ENCODE measurements around the gene BGLAP. TPM values are rescaled to one million over a fixed set of nuclear protein-coding genes. Genes with fewer than 3 reads are reported as not detected.
"Not testable (repeated sequence)": the region's sequence is repeated elsewhere in the genome, so short reads cannot be mapped to it uniquely, and the experiment has no call there.

The BGLAP gene
- total RNA-seq, 2 donors from 2014 or later = 1.8 to 2.3 TPM

- Mint-ChIP-seq H3K4me1 (ENCODE audit: low read depth in 2 of 2) (peaks cover 34 to 36% of the 10 kb centered on the region in 2 donors), H3K9me3 (no peaks in the 10 kb centered on the region), H3K36me3 (peaks cover 28% of the 10 kb centered on the region), H3K27ac (peak overlapping the region; percentile 99), H3K27me3 (no peaks in the 10 kb centered on the region), H3K4me3 (peak overlapping the region; percentile 94)
- ATAC-seq = no peak
- no peak for DNase-seq (ENCODE audit: low spot score)
Observed at GRCh38 chr1:156213644-156213966, 28.4 kb upstream of the BGLAP start.

DNA sequence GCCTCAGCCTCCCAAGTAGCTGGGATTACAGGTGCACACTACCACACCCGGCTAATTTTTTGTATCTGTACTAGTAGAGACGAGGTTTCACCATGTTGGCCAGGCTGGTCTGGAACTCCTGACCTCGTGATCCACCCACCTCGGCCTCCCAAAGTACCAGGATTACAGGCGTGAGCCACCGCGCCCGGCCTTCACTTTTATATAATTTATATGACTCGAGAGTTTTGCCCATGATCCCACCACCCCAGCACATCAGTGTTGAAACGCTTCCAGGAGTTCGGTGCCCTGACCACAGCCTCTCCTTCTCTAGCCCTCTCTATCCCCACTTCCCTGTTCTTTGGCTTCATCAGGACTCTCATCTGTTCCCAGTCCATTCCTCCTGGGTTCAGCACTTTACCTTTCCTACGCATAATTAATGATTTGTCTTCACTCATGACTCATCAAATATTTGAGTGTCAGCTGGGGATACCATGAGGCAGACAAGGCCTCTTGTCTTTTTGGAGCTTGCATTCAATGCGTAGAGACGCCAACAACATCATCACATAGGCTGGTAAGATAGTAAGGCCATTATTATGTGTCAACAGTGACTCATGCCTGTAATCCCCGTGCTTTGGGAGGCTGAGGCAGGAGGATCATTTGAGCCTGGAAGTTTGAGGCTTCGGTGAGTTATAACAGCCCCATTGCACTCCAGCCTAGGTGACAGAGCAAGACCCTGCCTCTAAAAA lies 27.8 kb upstream of the BGLAP start:
- no peak for DNase-seq (ENCODE audit: low spot score)
- H3K9me3 Mint-ChIP-seq = no peaks in the 10 kb centered on the region
- no peaks in the 10 kb centered on the region for H3K27me3 Mint-ChIP-seq
- peak overlapping the region; percentile 94 for H3K4me3 Mint-ChIP-seq
- peak in 1 of 2 donors; percentile 34 for ATAC-seq
- H3K36me3 Mint-ChIP-seq = peaks cover 25% of the 10 kb centered on the region
- peak overlapping the region; percentile 99 for H3K27ac Mint-ChIP-seq
- H3K4me1 Mint-ChIP-seq (ENCODE audit: low read depth in 2 of 2) = peaks cover 31 to 35% of the 10 kb centered on the region in 2 donors

DNA sequence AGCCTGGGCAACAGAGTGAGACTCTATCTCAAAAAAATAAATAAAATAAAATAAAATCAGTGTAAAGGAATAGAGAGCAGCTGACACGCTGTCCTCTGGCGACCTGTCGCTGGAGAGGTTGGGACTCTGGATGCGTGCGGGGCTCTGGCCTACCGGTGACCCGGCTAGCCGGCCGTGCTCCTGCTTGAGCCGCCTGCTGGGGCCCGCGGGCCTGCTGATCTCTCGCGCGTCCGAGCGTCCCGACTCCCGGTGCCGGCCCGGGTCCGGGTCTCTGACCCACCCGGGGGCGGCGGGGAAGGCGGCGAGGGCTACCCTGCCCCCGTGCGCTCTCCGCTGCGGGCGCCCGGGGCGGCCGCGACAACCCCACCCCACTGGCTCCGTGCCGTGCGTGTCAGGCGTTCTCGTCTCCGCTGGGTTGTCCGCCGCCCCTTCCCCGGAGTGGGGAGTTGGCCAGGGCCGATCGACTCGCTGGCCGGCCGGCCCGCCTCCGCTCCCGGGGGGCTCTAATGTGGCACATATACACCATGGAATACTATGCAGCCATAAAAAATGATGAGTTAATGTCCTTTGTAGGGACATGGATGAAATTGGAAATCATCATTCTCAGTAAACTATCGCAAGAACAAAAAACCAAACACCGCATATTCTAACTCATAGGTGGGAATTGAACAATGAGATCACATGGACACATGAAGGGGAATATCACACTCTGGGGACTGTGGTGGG lies 25.5 kb upstream of the BGLAP start:
- not testable (repeated sequence) for DNase-seq (ENCODE audit: low spot score); H3K27me3 Mint-ChIP-seq; H3K4me3 Mint-ChIP-seq; ATAC-seq; H3K9me3 Mint-ChIP-seq
- peak overlapping the region; percentile 99 for H3K27ac Mint-ChIP-seq
- peaks cover 38% of the 10 kb centered on the region for H3K36me3 Mint-ChIP-seq
- peaks cover 44 to 50% of the 10 kb centered on the region in 2 donors for H3K4me1 Mint-ChIP-seq (ENCODE audit: low read depth in 2 of 2)

DNA sequence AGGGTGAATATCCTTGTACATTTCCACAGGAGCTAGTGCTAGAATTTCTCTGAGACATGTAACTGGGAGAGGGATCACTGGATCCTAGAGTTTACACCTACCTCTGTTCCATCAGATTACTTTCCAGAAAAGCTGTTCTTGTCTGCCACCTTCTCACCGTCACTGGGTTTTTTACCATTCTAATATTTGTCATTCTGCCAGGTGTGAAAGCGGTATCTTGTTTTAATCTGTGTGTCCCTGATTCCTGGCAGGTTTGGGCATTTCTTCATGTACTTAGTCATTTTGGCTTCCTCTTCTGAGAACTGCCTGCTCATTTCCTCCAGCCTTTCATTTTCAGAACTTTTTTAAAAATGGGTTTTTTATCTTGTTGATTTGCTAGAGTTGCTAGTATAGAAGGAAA lies 24.1 kb upstream of the BGLAP start:
- Mint-ChIP-seq H3K36me3 (peaks cover 42% of the 10 kb centered on the region), H3K4me1 (ENCODE audit: low read depth in 2 of 2) (peaks cover 47 to 52% of the 10 kb centered on the region in 2 donors), H3K27ac (peak overlapping the region; percentile 92 to 99), H3K4me3 (peak overlapping the region; percentile 87), H3K27me3 (no peaks in the 10 kb centered on the region), H3K9me3 (peaks cover 5% of the 10 kb centered on the region)
- DNase-seq (ENCODE audit: low spot score) (peak; percentile 72), ATAC-seq (peak; percentile 69 to 79)

DNA sequence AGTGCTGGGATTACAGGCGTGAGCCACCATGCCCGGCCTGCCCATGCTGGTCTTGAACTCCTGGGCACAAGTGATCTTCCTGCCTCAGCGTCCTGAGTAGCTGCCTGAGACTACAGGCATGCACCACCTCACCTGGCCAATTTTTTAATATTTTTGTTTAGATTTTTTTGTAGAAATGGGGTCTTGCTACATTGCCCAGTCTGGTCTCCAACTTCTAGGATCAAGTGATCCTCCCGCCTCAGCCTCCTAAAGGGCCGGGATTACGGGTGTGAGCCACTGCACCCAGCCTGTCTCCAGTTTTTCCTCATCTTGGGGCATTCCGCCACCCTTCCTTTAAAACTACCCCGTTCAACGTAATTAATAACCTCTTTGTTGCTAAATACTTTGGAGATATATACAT lies 21.8 kb upstream of the BGLAP start:
- no peak for DNase-seq (ENCODE audit: low spot score)
- peaks cover 49 to 56% of the 10 kb centered on the region in 2 donors for H3K4me1 Mint-ChIP-seq (ENCODE audit: low read depth in 2 of 2)
- peak overlapping the region; percentile 92 for H3K27ac Mint-ChIP-seq
- H3K9me3 Mint-ChIP-seq = peaks cover 5% of the 10 kb centered on the region
- no peak for ATAC-seq
- peak overlapping the region; percentile 33 for H3K4me3 Mint-ChIP-seq
- H3K36me3 Mint-ChIP-seq = peaks cover 45% of the 10 kb centered on the region
- no peaks in the 10 kb centered on the region for H3K27me3 Mint-ChIP-seq

DNA sequence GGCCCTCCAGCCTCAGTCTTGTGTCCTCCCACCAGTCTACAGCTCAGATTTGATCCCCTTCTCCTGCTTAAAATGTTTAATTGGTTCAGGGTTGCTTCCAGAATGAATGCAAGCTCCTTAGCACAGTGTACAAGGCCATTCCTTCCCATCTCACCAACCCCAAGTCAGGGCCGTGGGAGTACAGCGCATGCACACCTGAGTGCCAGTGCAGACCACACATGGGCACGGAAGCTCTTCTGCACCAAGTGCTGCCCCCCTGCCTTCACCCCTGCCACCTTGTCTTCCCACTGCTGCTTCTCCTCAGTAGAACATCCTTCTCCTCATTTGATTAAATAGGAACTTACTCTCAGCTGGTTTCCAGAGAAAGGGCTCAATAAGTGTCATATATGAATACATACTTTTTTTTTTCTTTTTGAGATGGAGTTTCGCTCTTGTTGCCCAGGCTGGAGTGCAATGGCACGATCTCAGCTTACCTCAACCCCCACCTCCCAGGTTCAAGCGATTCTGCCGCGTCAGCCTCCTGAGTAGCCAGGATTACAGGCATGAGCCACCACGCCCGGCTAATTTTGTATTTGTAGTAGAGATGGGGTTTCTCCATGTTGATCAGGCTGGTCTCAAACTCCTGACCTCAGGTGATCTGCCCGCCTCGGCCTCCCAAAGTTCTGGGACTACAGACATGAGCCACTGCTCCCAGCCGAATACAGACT lies 19.8 kb upstream of the BGLAP start:
- Mint-ChIP-seq H3K36me3 (peaks cover 56% of the 10 kb centered on the region), H3K27me3 (no peaks in the 10 kb centered on the region), H3K4me1 (ENCODE audit: low read depth in 2 of 2) (peaks cover 59 to 67% of the 10 kb centered on the region in 2 donors), H3K27ac (peak overlapping the region; percentile 92), H3K4me3 (peak overlapping the region; percentile 73), H3K9me3 (peaks cover 5% of the 10 kb centered on the region)
- DNase-seq (ENCODE audit: low spot score) (no peak), ATAC-seq (no peak)

DNA sequence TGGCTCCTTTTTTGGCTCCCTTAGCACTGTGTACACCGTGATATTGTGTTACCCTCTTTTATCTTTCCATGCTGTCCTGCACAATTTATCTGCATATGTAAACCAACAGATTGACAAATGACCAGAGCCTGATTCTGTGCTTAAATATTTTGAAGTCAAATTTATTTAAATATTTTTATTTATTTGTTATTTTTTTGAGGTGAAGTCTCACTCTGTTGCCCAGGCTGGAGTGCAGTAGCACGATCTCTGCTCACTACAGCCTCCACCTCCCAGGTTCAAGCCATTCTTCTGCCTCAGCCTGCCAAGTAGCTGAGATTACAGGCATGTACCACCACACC lies 16.3 kb upstream of the BGLAP start:
- peak overlapping the region; percentile 72 for H3K4me3 Mint-ChIP-seq

DNA sequence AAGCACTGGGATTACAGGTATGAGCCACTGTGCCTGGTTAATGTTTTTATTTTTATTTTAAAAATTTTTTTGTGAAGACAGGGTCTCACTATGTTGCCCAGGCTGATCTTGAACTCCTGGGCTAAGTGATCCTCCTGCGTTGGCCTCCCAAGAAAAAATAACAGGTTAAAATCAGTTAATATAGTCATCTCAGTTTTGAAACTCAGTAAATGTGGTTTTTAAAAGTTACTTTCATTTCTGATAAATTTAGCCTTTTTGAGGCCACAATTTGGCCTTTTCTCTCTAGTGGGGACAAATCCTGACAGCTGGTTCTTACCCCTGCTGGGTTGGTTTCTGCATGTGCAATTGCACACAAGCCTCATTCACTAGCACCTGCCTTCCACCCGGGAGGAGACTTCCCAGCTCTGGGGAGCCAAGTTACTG lies 15.9 kb upstream of the BGLAP start:
- peak; percentile 53 to 61 for ATAC-seq
- no peaks in the 10 kb centered on the region for H3K27me3 Mint-ChIP-seq
- peak overlapping the region; percentile 68 for H3K4me3 Mint-ChIP-seq
- peaks cover 49% of the 10 kb centered on the region for H3K36me3 Mint-ChIP-seq
- peak overlapping the region; percentile 87 to 92 for H3K27ac Mint-ChIP-seq
- H3K4me1 Mint-ChIP-seq (ENCODE audit: low read depth in 2 of 2) = peaks cover 47 to 53% of the 10 kb centered on the region in 2 donors
- no peak for DNase-seq (ENCODE audit: low spot score)
- peaks cover 3% of the 10 kb centered on the region for H3K9me3 Mint-ChIP-seq

More for the DNA sequence above, 16.3 kb upstream of the BGLAP start:
- Mint-ChIP-seq H3K4me1 (ENCODE audit: low read depth in 2 of 2) (peaks cover 52 to 57% of the 10 kb centered on the region in 2 donors), H3K27me3 (no peaks in the 10 kb centered on the region), H3K9me3 (peaks cover 5% of the 10 kb centered on the region), H3K27ac (peak overlapping the region; percentile 87 to 92), H3K36me3 (peaks cover 54% of the 10 kb centered on the region)
- DNase-seq (ENCODE audit: low spot score) (no peak), ATAC-seq (no peak)

DNA sequence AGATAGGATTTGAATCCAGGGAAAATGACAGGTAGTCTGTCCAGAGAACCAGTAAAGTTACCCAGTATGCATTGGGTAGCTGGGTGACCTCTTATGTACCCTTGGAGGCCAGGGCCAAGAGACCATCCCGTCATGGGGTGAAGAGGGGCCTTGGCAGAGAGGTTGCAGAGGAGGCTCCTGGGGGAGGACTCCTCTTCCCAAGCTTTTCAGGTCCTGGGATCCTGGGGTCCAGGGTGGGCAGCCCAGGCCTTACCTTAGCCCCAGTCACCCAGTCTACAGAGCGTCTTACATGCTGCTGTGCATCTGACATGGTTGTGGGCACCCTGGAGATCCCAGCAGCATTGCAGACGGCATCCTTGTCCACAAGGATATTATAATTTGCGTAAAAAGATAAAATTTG lies 15.2 kb upstream of the BGLAP start:
- peak overlapping the region; percentile 87 to 92 for H3K27ac Mint-ChIP-seq
- no peak for DNase-seq (ENCODE audit: low spot score)
- H3K4me3 Mint-ChIP-seq = peak overlapping the region; percentile 68
- no peaks in the 10 kb centered on the region for H3K9me3 Mint-ChIP-seq
- no peak for ATAC-seq
- peaks cover 43% of the 10 kb centered on the region for H3K36me3 Mint-ChIP-seq
- H3K4me1 Mint-ChIP-seq (ENCODE audit: low read depth in 2 of 2) = peaks cover 41 to 47% of the 10 kb centered on the region in 2 donors
- no peaks in the 10 kb centered on the region for H3K27me3 Mint-ChIP-seq

DNA sequence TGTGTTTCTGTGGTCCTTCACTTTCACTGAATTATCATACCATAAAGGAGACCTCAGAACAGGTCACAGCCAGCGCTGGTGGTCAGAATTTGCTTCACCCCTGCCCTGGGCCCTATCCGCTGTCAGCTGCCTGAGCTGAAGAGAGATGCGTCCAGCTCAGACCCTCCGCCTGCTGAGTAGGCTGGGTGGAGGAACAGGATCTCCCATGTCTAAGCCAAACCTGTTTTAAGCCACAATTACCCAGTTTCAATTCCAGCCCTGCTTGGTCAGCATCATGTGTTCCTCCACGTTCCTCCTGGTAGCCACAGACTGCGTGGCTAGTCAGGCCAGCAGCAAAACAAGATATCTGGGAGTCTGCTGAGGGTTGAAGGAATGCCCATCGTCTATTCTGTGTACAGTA lies 13.5 kb upstream of the BGLAP start:
- ATAC-seq (peak; percentile 13 to 46), DNase-seq (ENCODE audit: low spot score) (no peak)
- Mint-ChIP-seq H3K9me3 (no peaks in the 10 kb centered on the region), H3K27ac (peak overlapping the region; percentile 79 to 85), H3K4me1 (ENCODE audit: low read depth in 2 of 2) (peaks cover 24 to 30% of the 10 kb centered on the region in 2 donors), H3K36me3 (peaks cover 29% of the 10 kb centered on the region), H3K4me3 (peak overlapping the region; percentile 65), H3K27me3 (no peaks in the 10 kb centered on the region)

- Mint-ChIP-seq H3K4me3 (no peak overlapping the region), H3K36me3 (peaks cover 24% of the 10 kb centered on the region), H3K27ac (peak overlapping the region in 1 of 2 donors; percentile 62), H3K27me3 (no peaks in the 10 kb centered on the region), H3K9me3 (no peaks in the 10 kb centered on the region), H3K4me1 (ENCODE audit: low read depth in 2 of 2) (peaks cover 20 to 27% of the 10 kb centered on the region in 2 donors)
- DNase-seq (ENCODE audit: low spot score) (no peak), ATAC-seq (no peak)
Observed at GRCh38 chr1:156229809-156230472, 12.0 kb upstream of the BGLAP start.

GRCh38 chr1:156230473-156230837 lies 11.5 kb upstream of the BGLAP start:
- H3K4me3 Mint-ChIP-seq = no peak overlapping the region
- peaks cover 16 to 24% of the 10 kb centered on the region in 2 donors for H3K4me1 Mint-ChIP-seq (ENCODE audit: low read depth in 2 of 2)
- no peak for ATAC-seq
- DNase-seq (ENCODE audit: low spot score) = no peak
- H3K27me3 Mint-ChIP-seq = no peaks in the 10 kb centered on the region
- H3K36me3 Mint-ChIP-seq = peaks cover 20% of the 10 kb centered on the region
- no peaks in the 10 kb centered on the region for H3K9me3 Mint-ChIP-seq
- peak overlapping the region in 1 of 2 donors; percentile 62 for H3K27ac Mint-ChIP-seq

DNA sequence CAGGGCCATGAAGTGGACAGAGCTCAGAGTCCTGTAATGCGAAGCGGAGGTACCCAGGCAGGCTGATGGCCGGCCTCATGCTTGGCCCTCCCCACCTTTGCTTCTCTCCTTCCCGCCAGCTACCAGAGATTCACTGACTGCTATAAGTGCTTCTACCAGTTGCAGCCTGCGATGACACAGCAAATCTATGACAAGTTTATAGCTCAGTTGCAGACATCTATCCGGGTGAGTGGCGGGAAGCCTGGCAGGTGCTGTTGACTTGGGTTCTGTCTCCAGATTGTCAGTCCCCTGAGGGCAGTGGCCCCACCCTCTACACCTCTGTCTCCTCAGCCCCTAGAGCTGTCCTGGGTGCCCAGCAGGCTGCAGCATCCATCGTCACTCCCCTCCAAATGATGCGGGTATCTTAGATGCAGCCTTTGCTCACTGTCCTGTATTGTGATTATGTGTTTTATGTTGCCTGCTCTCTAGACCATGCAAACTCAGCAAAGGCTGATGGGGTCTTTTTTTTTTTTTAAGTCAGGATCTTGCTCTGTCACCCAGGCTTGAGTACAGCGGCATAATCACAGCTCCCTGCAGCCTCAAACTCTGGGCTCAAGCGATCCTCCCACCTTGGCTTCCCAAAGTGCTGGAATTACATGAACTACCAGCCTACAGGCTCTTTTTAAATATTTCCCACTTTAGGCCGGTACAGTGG lies 9.6 kb upstream of the BGLAP start:
- Mint-ChIP-seq H3K27me3 (no peaks in the 10 kb centered on the region), H3K4me3 (no peak overlapping the region), H3K4me1 (ENCODE audit: low read depth in 2 of 2) (peaks cover 7 to 21% of the 10 kb centered on the region in 2 donors), H3K36me3 (peaks cover 17% of the 10 kb centered on the region), H3K9me3 (no peaks in the 10 kb centered on the region), H3K27ac (no peak overlapping the region)
- DNase-seq (ENCODE audit: low spot score) (no peak), ATAC-seq (no peak)
